ENCODE data around the gene MAPK4. TPM values are rescaled to one million over a fixed set of nuclear protein-coding genes. Genes with fewer than 3 reads are reported as not detected.

Gene MAPK4
- total and polyA plus RNA-seq, 2 of the 4 experiments (the other 2 are of a cell fraction): not detected

DNA sequence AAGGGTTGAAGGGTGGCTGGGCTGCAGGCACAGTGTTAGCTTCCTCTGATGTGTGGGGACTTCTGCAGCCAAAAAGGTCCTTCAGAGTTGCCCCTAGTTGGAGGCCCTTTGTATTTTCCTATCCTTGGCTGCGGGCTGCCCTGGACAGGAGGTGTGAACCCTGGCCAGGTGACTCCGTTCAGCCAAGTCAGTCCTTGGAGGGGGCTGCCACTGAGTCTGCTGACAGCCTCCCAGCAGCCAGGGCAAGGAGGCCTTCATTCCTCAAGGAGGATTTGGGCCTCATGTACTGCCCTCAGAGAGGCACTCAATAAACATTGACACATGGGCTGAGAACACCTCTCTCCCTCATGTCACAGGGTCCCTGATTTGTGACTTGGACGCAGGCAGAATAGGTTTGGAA is 62.4 kb downstream of the MAPK4 start:
- Histone ChIP-seq H3K27ac (ENCODE audit: insufficient read depth, low read length) (no peak overlapping the region), H3K18ac (ENCODE audit: low read depth, low read length) (no peak overlapping the region), H3K9ac (ENCODE audit: low read depth, low read length) (no peak overlapping the region), H3K14ac (replicated peaks; ENCODE audit: low read depth, low read length) (no peak overlapping the region), H3K4me2 (ENCODE audit: low read depth, low read length) (no peak overlapping the region), H2BK15ac (ENCODE audit: low read depth, low read length) (no peak overlapping the region), H3K23ac (ENCODE audit: low read depth, low read length) (no peak overlapping the region), H4K5ac (ENCODE audit: low read depth, low read length) (no peak overlapping the region), H3K27me3 (ENCODE audit: control insufficient read depth, insufficient read depth, low read length) (no peaks in the 10 kb centered on the region), H4K8ac (ENCODE audit: low read depth in 2 of 2, low read length in 2 of 2) (no peak overlapping the region), H2BK120ac (ENCODE audit: low read depth, low read length) (no peak overlapping the region), H3K4me3 (ENCODE audit: insufficient read depth, low read depth, low read length) (no peak overlapping the region), H2BK20ac (ENCODE audit: low read depth, low read length) (no peak overlapping the region), H3K4me1 (ENCODE audit: control insufficient read depth, insufficient read depth, low read length) (no peaks in the 10 kb centered on the region), H2AFZ (replicated peaks; ENCODE audit: low read length, poor library complexity) (no peak overlapping the region), H2BK5ac (ENCODE audit: low read depth, low read length, poor library complexity, severe bottlenecking) (no peak overlapping the region), H3K9me3 (ENCODE audit: control insufficient read depth, insufficient read depth, low read length) (no peaks in the 10 kb centered on the region), H4K20me1 (ENCODE audit: insufficient read depth, low read length) (no peaks in the 10 kb centered on the region), H3K56ac (ENCODE audit: extremely low read depth, insufficient read depth, low read length) (no peak overlapping the region), H3K36me3 (ENCODE audit: control insufficient read depth, insufficient read depth, low read length) (no peaks in the 10 kb centered on the region), H2AK9ac (replicated peaks; ENCODE audit: low read depth, low read length, poor library complexity) (no peak overlapping the region), H2AK5ac (ENCODE audit: low read depth, low read length) (no peak overlapping the region), H3K4ac (ENCODE audit: low read depth, low read length) (no peak overlapping the region), H3K9me1 (ENCODE audit: insufficient read depth, low read length) (no peaks in the 10 kb centered on the region), H3K79me1 (ENCODE audit: low read depth in 1 of 2, low read length in 2 of 2) (no peaks in the 10 kb centered on the region), H4K91ac (ENCODE audit: insufficient read depth, low read depth, low read length) (no peak overlapping the region)
- in situ Hi-C loops (cut with MboI; ENCODE audit: low sequenced_read_pairs) (no loop called here), intact Hi-C loops (cut with micrococcal nuclease) (no loop called here), dilution Hi-C loops (cut with HindIII; ENCODE audit: low sequenced_read_pairs, unreplicated experiment) (no loop called here)
- no CpG with 5 or more reads among the region's 3 CpGs for WGBS, 2 experiments (ENCODE audit: extremely low coverage in 2 of 2, insufficient read length in 1 of 2)
- no TSS peak for BruUV-seq (replicated peaks)
- ATAC-seq (ENCODE audit: low read depth) (no peak), DNase-seq (no peak)
- TF ChIP-seq, protein P1, sequence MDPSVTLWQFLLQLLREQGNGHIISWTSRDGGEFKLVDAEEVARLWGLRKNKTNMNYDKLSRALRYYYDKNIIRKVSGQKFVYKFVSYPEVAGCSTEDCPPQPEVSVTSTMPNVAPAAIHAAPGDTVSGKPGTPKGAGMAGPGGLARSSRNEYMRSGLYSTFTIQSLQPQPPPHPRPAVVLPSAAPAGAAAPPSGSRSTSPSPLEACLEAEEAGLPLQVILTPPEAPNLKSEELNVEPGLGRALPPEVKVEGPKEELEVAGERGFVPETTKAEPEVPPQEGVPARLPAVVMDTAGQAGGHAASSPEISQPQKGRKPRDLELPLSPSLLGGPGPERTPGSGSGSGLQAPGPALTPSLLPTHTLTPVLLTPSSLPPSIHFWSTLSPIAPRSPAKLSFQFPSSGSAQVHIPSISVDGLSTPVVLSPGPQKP (IDR thresholded peaks at IDR 0.05; ENCODE audit: borderline replicate concordance, low read depth, low read length): no peak
- TF ChIP-seq RCOR1 (IDR thresholded peaks at IDR 0.05; ENCODE audit: insufficient replicate concordance, low read length) (no peak), CEBPB (IDR thresholded peaks at IDR 0.05; ENCODE audit: low read depth, low read length) (no peak), RAD21 (IDR thresholded peaks at IDR 0.05; ENCODE audit: low read length) (no peak), FOS (IDR thresholded peaks at IDR 0.05; ENCODE audit: low read depth, low read length) (no peak), POLR2A (IDR thresholded peaks at IDR 0.05; ENCODE audit: low read depth, low read length) (no peak), MAFK (IDR thresholded peaks at IDR 0.05; ENCODE audit: low read depth, low read length) (no peak)
- TF ChIP-seq, protein P2, sequence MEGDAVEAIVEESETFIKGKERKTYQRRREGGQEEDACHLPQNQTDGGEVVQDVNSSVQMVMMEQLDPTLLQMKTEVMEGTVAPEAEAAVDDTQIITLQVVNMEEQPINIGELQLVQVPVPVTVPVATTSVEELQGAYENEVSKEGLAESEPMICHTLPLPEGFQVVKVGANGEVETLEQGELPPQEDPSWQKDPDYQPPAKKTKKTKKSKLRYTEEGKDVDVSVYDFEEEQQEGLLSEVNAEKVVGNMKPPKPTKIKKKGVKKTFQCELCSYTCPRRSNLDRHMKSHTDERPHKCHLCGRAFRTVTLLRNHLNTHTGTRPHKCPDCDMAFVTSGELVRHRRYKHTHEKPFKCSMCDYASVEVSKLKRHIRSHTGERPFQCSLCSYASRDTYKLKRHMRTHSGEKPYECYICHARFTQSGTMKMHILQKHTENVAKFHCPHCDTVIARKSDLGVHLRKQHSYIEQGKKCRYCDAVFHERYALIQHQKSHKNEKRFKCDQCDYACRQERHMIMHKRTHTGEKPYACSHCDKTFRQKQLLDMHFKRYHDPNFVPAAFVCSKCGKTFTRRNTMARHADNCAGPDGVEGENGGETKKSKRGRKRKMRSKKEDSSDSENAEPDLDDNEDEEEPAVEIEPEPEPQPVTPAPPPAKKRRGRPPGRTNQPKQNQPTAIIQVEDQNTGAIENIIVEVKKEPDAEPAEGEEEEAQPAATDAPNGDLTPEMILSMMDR (conservative IDR thresholded peaks at IDR 0.05; ENCODE audit: low read depth, low read length): no peak
- ChIA-PET CTCF (no interaction called here), POLR2A (ENCODE audit: unreplicated experiment) (no interaction called here)
